Upper lobe of left lung (tissue), 6 donors: ENCODE results near the gene LDB2. TPM values are rescaled to one million over a fixed set of nuclear protein-coding genes. Genes with fewer than 3 reads are reported as not detected.
"Not testable (repeated sequence)": the region's sequence is repeated elsewhere in the genome, so short reads cannot be mapped to it uniquely, and the experiment has no call there.

Source experiments
- ATAC-seq, 2 donors: fragments of 200-7000 bp; cut with Tn5 transposase; one replicate each; pipeline ENCODE4 v1.9.1; 2022; ENCODE audit warnings: mild to moderate bottlenecking in 2 of 2, moderate library complexity in 2 of 2; ENCODE audit not compliant: low FRiP score in 2 of 2
- DNase-seq, 2 donors: peaks; one replicate each; pipeline ENCODE4 v3.0.0-alpha.2; 2019 to 2020
- H3K27ac ChIP-seq, 4 donors: fragments of 200-600 bp; sonication (generic); one replicate each; pipeline ENCODE4 v1.5.1; 2016 to 2019
- H3K27me3 ChIP-seq, 4 donors: fragments of 200-600 bp; sonication (generic); one replicate each; pipeline ENCODE4 v1.5.1; 2017 to 2019
- H3K36me3 ChIP-seq, 4 donors: fragments of 200-600 bp; sonication (generic); one replicate each; pipeline ENCODE4 v1.5.1; 2016 to 2019
- H3K4me1 ChIP-seq, 4 donors: fragments of 200-600 bp; sonication (generic); one replicate each; pipeline ENCODE4 v1.5.1; 2018 to 2019
- H3K4me3 ChIP-seq, 4 donors: fragments of 200-600 bp; sonication (generic); one replicate each; pipeline ENCODE4 v1.5.1; 2017 to 2019; ENCODE audit warnings: mild to moderate bottlenecking in 2 of 4, moderate library complexity in 1 of 4
- H3K9me3 ChIP-seq, 4 donors: fragments of 200-600 bp; sonication (generic); one replicate each; pipeline ENCODE4 v1.5.1; 2018 to 2019
- CTCF ChIP-seq, 6 experiments: fragments of 450-650 bp in 4 of 6; fragments of 200-600 bp in 2 of 6; sonication (generic) in 2 of 6; IDR thresholded peaks; one replicate each; pipeline ENCODE4 v1.5.1; 2016 to 2019; ENCODE audit warnings: antibody characterized with exemption in 6 of 6
- EP300 ChIP-seq, 4 donors: sonication (generic); formaldehyde crosslinking; IDR thresholded peaks; one replicate each; pipeline ENCODE4 v1.5.1; 2017; ENCODE audit warnings: antibody characterized with exemption in 4 of 4, control low read depth in 2 of 4
- POLR2A ChIP-seq, 4 donors: fragments of 450-650 bp; IDR thresholded peaks; one replicate each; pipeline ENCODE4 v1.5.1; 2016 to 2017; ENCODE audit warnings: antibody characterized with exemption in 4 of 4, mild to moderate bottlenecking in 2 of 4
- POLR2AphosphoS5 ChIP-seq, 2 donors: sonication (generic); formaldehyde crosslinking; IDR thresholded peaks; one replicate each; pipeline ENCODE4 v1.5.1; 2017; ENCODE audit warnings: antibody characterized with exemption in 2 of 2
- WGBS, 2 donors: methylation state at CpG; one replicate each; pipeline ENCODE4 v1.1.5; 2017 to 2018; 5-methylcytosine and 5-hydroxymethylcytosine counted together
- total RNA-seq, 6 donors: library from RNA; depleted of rRNA in 4 of 6; stranded (reverse); fragments of >200 nt in 4 of 6; gene quantifications; one replicate each; pipeline versions ENCODE4 v1.1.0 to v1.2.1, GENCODE V29; 2016 to 2021
- donor health status: DM: no; HTN: no; CAD: no; lungs with moderate emphysema.
- donor health status: DM: no; HTN: yes; CAD: no; lungs with severe emphysema.

The LDB2 gene
- total RNA-seq, 6 donors from 2014 or later, result 34.6 to 94.4 (median 45.9) TPM

DNA sequence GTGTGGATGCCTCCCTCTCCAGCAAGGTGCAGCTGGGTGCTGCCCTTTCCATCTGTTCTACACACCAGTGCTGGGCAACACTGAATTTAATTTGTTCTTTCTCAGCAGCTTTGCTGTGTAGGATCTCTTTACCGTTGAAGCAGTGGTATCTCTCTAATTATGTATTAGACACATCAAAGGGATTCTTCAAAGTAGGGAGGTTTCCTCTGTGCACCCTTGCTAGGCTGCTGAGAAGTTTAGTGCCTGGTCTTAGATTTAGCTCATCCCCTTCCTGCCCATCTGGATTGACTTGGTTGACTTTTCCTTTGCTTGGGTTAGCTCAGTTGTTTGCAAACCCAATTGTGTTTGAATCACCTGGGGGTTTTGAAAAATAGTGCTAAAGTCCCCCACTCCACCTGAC lies 27.8 kb upstream of the LDB2 start:
- H3K4me3 ChIP-seq, result no peak overlapping the region

GRCh38 chr4:16918716-16919115 lies 20.3 kb upstream of the LDB2 start:
- H3K4me3 ChIP-seq, H3K36me3 ChIP-seq, H3K27ac ChIP-seq, ATAC-seq, H3K27me3 ChIP-seq, H3K9me3 ChIP-seq, H3K4me1 ChIP-seq, DNase-seq: not testable (repeated sequence)
- 94 to 98% methylated on average over 4 of the region's 4 CpGs for WGBS, 2 donors

More for the DNA sequence above, 27.8 kb upstream of the LDB2 start:
- no peak overlapping the region for H3K27ac ChIP-seq
- no peaks in the 10 kb centered on the region for H3K27me3 ChIP-seq
- ATAC-seq, result no peak
- WGBS, 2 donors, result 53 to 80% methylated on average over 1 of the region's 1 CpG
- no peak for DNase-seq
- TF ChIP-seq EP300 (IDR thresholded peaks at IDR 0.05), result no peak
- TF ChIP-seq CTCF (IDR thresholded peaks at IDR 0.05), result no peak
- no peak for TF ChIP-seq POLR2A (IDR thresholded peaks at IDR 0.05)
- TF ChIP-seq POLR2AphosphoS5 (IDR thresholded peaks at IDR 0.05), result no peak
- H3K9me3 ChIP-seq, result no peaks in the 10 kb centered on the region
- H3K36me3 ChIP-seq, result no peaks in the 10 kb centered on the region
- no peaks in the 10 kb centered on the region for H3K4me1 ChIP-seq

DNA sequence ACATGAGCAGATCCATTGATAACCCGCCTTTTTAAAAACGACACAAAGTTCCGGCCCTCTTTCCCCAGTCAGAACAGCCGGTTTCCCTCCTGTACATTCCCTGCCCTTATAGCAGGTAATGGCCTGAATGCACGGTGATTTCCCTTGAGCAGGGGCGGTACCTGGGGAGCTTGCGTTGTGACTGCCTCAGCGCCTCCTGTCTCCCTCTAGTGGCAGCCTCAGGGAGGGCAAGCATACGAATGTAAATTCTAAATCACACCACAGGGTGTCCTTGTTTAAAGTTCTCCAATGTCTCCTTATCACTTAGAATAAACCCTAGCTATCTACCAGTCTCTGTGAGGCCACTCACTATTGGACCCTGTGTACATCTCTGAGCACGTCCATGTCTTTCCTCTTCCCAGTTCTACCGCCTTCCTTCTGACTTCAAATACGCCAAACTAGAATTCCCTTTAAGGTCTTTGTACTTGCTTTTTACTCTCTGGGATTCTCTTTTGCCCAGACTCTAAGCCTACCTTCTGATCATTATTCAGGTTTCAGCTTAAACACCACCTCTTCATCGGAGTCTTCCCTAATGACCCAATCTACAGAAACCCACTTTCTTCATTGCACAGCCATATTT lies 18.4 kb upstream of the LDB2 start:
- TF ChIP-seq POLR2A (IDR thresholded peaks at IDR 0.05) (no peak), EP300 (IDR thresholded peaks at IDR 0.05) (no peak), POLR2AphosphoS5 (IDR thresholded peaks at IDR 0.05) (no peak), CTCF (IDR thresholded peaks at IDR 0.05) (peak; percentile 50 to 63 (median 52))
- DNase-seq (peak in 1 of 2 donors; percentile 37), ATAC-seq (peak in 1 of 2 donors; percentile 45)
- no peaks in the 10 kb centered on the region for H3K36me3 ChIP-seq
- 76% methylated on average over 13 of the region's 13 CpGs for WGBS, 2 donors
- H3K27me3 ChIP-seq, result no peaks in the 10 kb centered on the region
- no peaks in the 10 kb centered on the region for H3K9me3 ChIP-seq
- H3K4me3 ChIP-seq, result no peak overlapping the region
- H3K27ac ChIP-seq, result no peak overlapping the region
- no peaks in the 10 kb centered on the region for H3K4me1 ChIP-seq

DNA sequence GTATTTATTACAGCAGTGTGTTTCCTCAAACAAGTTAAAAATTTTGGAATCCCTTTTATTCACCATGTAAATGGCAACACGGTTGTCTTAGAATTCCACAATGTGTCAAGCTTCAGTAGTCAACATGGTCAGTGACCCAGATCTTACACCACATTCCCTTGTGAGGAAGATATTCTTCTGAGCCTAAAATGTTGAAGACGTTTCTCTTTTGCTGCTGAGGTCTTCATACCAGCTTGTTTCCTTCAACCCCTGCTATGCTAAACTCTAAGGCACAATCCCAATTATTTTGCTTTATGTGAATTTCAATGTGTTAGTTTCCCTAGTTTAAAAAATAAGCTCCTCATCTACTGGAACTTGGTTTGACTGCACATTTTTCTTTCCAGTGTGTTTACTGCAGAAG lies 17.6 kb upstream of the LDB2 start:
- ATAC-seq, result no peak
- 76 to 86% methylated on average over 2 of the region's 2 CpGs for WGBS, 2 donors

DNA sequence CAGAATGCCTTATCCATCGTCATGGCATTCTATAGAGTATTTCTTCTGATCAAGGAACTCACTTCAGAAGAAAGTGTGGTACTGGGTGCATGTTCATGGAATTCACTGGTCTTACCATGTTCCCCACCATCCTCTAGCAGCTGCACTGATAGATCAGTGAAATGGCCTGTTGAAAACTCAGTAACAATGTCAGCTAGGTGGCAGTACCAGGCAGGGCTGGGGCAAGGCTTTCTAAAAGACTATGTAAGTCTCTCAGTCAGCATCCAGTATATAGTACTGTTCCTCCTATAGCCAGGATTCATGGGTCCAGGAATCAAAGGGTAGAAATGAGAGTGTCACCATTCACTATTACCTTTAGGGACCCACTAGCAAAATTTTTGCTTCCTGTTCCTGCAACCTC lies 15.8 kb upstream of the LDB2 start:
- TF ChIP-seq CTCF (IDR thresholded peaks at IDR 0.05) (peak in 1 of 6 experiments; percentile 16), POLR2AphosphoS5 (IDR thresholded peaks at IDR 0.05) (no peak), POLR2A (IDR thresholded peaks at IDR 0.05) (no peak), EP300 (IDR thresholded peaks at IDR 0.05) (no peak)
- no peak overlapping the region for H3K27ac ChIP-seq
- H3K4me1 ChIP-seq, result peaks cover 0 to 4% (median 2%) of the 10 kb centered on the region in 4 donors
- no peak overlapping the region for H3K4me3 ChIP-seq
- H3K36me3 ChIP-seq, result no peaks in the 10 kb centered on the region
- WGBS, 2 donors, result 88 to 90% methylated on average over 1 of the region's 1 CpG
- no peak for ATAC-seq
- DNase-seq, result no peak
- H3K9me3 ChIP-seq, result no peaks in the 10 kb centered on the region
- H3K27me3 ChIP-seq, result no peaks in the 10 kb centered on the region

More for the DNA sequence above, 17.6 kb upstream of the LDB2 start:
- no peaks in the 10 kb centered on the region for H3K9me3 ChIP-seq
- H3K4me3 ChIP-seq, result no peak overlapping the region
- TF ChIP-seq POLR2AphosphoS5 (IDR thresholded peaks at IDR 0.05), result no peak
- TF ChIP-seq EP300 (IDR thresholded peaks at IDR 0.05), result no peak
- TF ChIP-seq CTCF (IDR thresholded peaks at IDR 0.05), result no peak
- TF ChIP-seq POLR2A (IDR thresholded peaks at IDR 0.05), result no peak
- H3K27me3 ChIP-seq, result no peaks in the 10 kb centered on the region
- no peaks in the 10 kb centered on the region for H3K4me1 ChIP-seq
- no peak for DNase-seq
- no peaks in the 10 kb centered on the region for H3K36me3 ChIP-seq
- H3K27ac ChIP-seq, result no peak overlapping the region
